OCI-LY1 (cell line): ENCODE results near the gene ZNF831.

Experiments used
- EZH2 ChIP-seq: fragments of 200-600 bp; sonication (generic), shearing (Covaris generic); IDR thresholded peaks from 2 replicates; pipeline ENCODE4 v1.8.0; 2017; ENCODE audit warnings: borderline replicate concordance, mixed run types, mild to moderate bottlenecking, antibody characterized with exemption, low read length, moderate library complexity, mixed read lengths
- TF ChIP-seq, protein P1 (sequence below): fragments of 200-600 bp; sonication (generic), shearing (Covaris generic); IDR thresholded peaks from 2 replicates; pipeline ENCODE4 v1.5.1; 2017; ENCODE audit warnings: mild to moderate bottlenecking, antibody characterized with exemption, low read length, moderate library complexity, mixed read lengths

DNA sequence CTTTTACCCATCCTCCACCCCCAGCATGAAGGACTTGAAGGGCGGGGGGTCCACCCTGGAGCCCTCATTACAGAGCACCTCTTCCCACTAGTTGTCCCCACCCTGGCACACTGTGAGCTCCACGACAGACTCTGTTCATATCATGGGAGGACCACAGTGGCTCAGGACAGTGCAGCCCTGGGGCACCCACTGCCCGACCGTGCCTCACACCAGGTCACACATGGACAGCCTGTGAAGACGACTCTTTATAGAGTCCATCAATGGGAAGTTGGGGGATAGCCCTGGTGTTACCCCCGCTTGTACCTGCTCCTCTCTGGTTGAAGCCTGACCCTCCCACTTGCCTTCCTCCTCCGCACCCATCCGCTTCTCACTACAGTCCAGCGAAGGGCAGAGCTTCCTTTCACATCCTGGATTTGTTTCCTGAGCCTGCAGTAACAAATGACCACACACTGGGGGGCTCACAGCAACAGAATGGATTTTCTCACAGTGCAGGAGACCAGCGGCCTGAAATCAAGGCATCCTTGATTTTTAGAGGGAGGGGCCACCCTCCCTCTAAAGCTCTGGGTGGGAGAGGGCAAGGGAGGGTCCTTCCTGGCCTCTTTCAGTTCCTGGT lies 15.5 kb downstream of the ZNF831 start:
- TF ChIP-seq, protein P1, sequence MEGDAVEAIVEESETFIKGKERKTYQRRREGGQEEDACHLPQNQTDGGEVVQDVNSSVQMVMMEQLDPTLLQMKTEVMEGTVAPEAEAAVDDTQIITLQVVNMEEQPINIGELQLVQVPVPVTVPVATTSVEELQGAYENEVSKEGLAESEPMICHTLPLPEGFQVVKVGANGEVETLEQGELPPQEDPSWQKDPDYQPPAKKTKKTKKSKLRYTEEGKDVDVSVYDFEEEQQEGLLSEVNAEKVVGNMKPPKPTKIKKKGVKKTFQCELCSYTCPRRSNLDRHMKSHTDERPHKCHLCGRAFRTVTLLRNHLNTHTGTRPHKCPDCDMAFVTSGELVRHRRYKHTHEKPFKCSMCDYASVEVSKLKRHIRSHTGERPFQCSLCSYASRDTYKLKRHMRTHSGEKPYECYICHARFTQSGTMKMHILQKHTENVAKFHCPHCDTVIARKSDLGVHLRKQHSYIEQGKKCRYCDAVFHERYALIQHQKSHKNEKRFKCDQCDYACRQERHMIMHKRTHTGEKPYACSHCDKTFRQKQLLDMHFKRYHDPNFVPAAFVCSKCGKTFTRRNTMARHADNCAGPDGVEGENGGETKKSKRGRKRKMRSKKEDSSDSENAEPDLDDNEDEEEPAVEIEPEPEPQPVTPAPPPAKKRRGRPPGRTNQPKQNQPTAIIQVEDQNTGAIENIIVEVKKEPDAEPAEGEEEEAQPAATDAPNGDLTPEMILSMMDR = no peak
- no peak for TF ChIP-seq EZH2
